Tibial artery (tissue), 4 donors: ENCODE results near the gene MOXD1.
A peak's percentile ranks its signal among the peaks of the same experiment; 100 is the strongest.

ENCODE experiments used
- DNase-seq, 2 donors: peaks; one replicate each; pipeline ENCODE4 v3.0.0-alpha.2; 2019
- H3K27ac ChIP-seq, 2 donors: fragments of 200-600 bp; sonication (generic) in 1 of 2; 1 replicate in 1 of 2; 2 replicates in 1 of 2; pipeline ENCODE4 v1.5.1; 2018 to 2019; ENCODE audit warnings: mild to moderate bottlenecking in 1 of 2
- H3K27me3 ChIP-seq, 2 donors: fragments of 200-600 bp; sonication (generic) in 1 of 2; one replicate each; pipeline versions ENCODE4 v1.5.1 to v1.6.0; 2016 to 2019
- H3K36me3 ChIP-seq, 3 donors: fragments of 200-600 bp; sonication (generic) in 2 of 3; one replicate each; pipeline ENCODE4 v1.5.1; 2016 to 2019; ENCODE audit warnings: mild to moderate bottlenecking in 2 of 3
- H3K4me1 ChIP-seq, 4 donors: fragments of 200-600 bp; sonication (generic) in 2 of 4; 1 replicate in 3 of 4; 2 replicates in 1 of 4; pipeline ENCODE4 v1.5.1; 2016 to 2019
- H3K4me3 ChIP-seq, 2 donors: fragments of 200-600 bp; sonication (generic) in 1 of 2; 1 replicate in 1 of 2; 2 replicates in 1 of 2; pipeline ENCODE4 v1.5.1; 2018 to 2019; ENCODE audit warnings: mild to moderate bottlenecking in 2 of 2
- H3K9me3 ChIP-seq, 3 donors: fragments of 200-600 bp; sonication (generic) in 1 of 3; one replicate each; pipeline ENCODE4 v1.5.1; 2016 to 2019
- CTCF ChIP-seq, 2 experiments: fragments of 200-600 bp in 1 of 2; fragments of 450-650 bp in 1 of 2; IDR thresholded peaks; one replicate each; pipeline ENCODE4 v1.5.1; 2017 to 2019; ENCODE audit warnings: antibody characterized with exemption in 2 of 2, mild to moderate bottlenecking in 1 of 2, moderate library complexity in 1 of 2
- intact Hi-C: fragments of 100-400 bp; cut with DNase I; formaldehyde crosslinking; loops from one replicate; pipeline ENCODE4 v1.15.0; 2023; ENCODE audit warnings: low total_unique reads

Gene MOXD1

GRCh38 chr6:132304891-132305305 lies 96.4 kb downstream of the MOXD1 start:
- intact Hi-C loops, result loop anchor here (5.0 kb wide), 1 partner anchor 177 kb away; no protein-coding TSS in a partner anchor
- no peak for TF ChIP-seq CTCF (IDR thresholded peaks at IDR 0.05)
- Histone ChIP-seq H3K4me1 (no peaks in the 10 kb centered on the region), H3K36me3 (no peaks in the 10 kb centered on the region), H3K9me3 (no peaks in the 10 kb centered on the region), H3K27me3 (no peaks in the 10 kb centered on the region), H3K27ac (no peak overlapping the region), H3K4me3 (no peak overlapping the region)
- DNase-seq, result peak; percentile 25 to 65

- Histone ChIP-seq H3K4me3 (no peak overlapping the region), H3K36me3 (no peaks in the 10 kb centered on the region), H3K27me3 (no peaks in the 10 kb centered on the region), H3K9me3 (no peaks in the 10 kb centered on the region), H3K4me1 (no peaks in the 10 kb centered on the region), H3K27ac (no peak overlapping the region)
- intact Hi-C loops, result loop anchor here (5.0 kb wide), 1 partner anchor 182 kb away; no protein-coding TSS in a partner anchor
- peak; percentile 40 to 46 for TF ChIP-seq CTCF (IDR thresholded peaks at IDR 0.05)
- DNase-seq, result no peak
Observed at GRCh38 chr6:132300323-132300949, 100.8 kb downstream of the MOXD1 start.

- H3K9me3 ChIP-seq, result no peaks in the 10 kb centered on the region
- peak in 1 of 2 donors; percentile 39 for DNase-seq
- H3K27me3 ChIP-seq, result no peaks in the 10 kb centered on the region
- H3K27ac ChIP-seq, result no peak overlapping the region
- peak; percentile 38 to 48 for TF ChIP-seq CTCF (IDR thresholded peaks at IDR 0.05)
- H3K4me3 ChIP-seq, result no peak overlapping the region
- H3K36me3 ChIP-seq, result no peaks in the 10 kb centered on the region
- no peaks in the 10 kb centered on the region for H3K4me1 ChIP-seq
- intact Hi-C loops, result no loop called here
Observed at GRCh38 chr6:132298344-132298949, 102.8 kb downstream of the MOXD1 start.

- no peak for DNase-seq
- Histone ChIP-seq H3K4me3 (no peak overlapping the region), H3K36me3 (no peaks in the 10 kb centered on the region), H3K4me1 (no peaks in the 10 kb centered on the region), H3K9me3 (no peaks in the 10 kb centered on the region), H3K27ac (no peak overlapping the region), H3K27me3 (no peaks in the 10 kb centered on the region)
- intact Hi-C loops, result no loop called here
- TF ChIP-seq CTCF (IDR thresholded peaks at IDR 0.05), result no peak
Observed at GRCh38 chr6:132289756-132290155, 111.5 kb downstream of the MOXD1 start.

GRCh38 chr6:132287101-132287500 lies 114.2 kb downstream of the MOXD1 start:
- intact Hi-C loops, result no loop called here
- no peak for TF ChIP-seq CTCF (IDR thresholded peaks at IDR 0.05)
- H3K27me3 ChIP-seq, result no peaks in the 10 kb centered on the region
- H3K9me3 ChIP-seq, result no peaks in the 10 kb centered on the region
- no peaks in the 10 kb centered on the region for H3K4me1 ChIP-seq
- no peak overlapping the region for H3K27ac ChIP-seq
- H3K36me3 ChIP-seq, result no peaks in the 10 kb centered on the region
- no peak overlapping the region for H3K4me3 ChIP-seq
- no peak for DNase-seq
